Measurements from ENCODE around the gene FADS6.

- TF ChIP-seq ZNF565 (CRISPR knock-in tag; conservative IDR thresholded peaks at IDR 0.05; ENCODE audit: low read depth) (no peak), ARNTL (CRISPR knock-in tag; IDR thresholded peaks at IDR 0.05; ENCODE audit: borderline replicate concordance, low read depth) (no peak), SNAI2 (CRISPR knock-in tag; IDR thresholded peaks at IDR 0.05) (no peak), RARB (CRISPR knock-in tag; IDR thresholded peaks at IDR 0.05) (no peak), GLIS3 (CRISPR knock-in tag; IDR thresholded peaks at IDR 0.05) (no peak), BACH2 (CRISPR knock-in tag; IDR thresholded peaks at IDR 0.05; ENCODE audit: borderline replicate concordance) (no peak), ESRRG (CRISPR knock-in tag; IDR thresholded peaks at IDR 0.05) (no peak), PATZ1 (CRISPR knock-in tag; IDR thresholded peaks at IDR 0.05; ENCODE audit: borderline replicate concordance) (no peak), ISL1 (CRISPR knock-in tag; IDR thresholded peaks at IDR 0.05) (no peak)
Observed at GRCh38 chr17:74875977-74876593, 17.3 kb downstream of the FADS6 start.

All from SK-N-SH treated with all-trans-retinoic acid at 6 μM for 48 hours (cell line).